ENCODE measurements around the gene RIN3. TPM values are rescaled to one million over a fixed set of nuclear protein-coding genes. Genes with fewer than 3 reads are reported as not detected.

Gene RIN3
- total RNA-seq, 1 experiment from 2014 or later, result 1.5 TPM

DNA sequence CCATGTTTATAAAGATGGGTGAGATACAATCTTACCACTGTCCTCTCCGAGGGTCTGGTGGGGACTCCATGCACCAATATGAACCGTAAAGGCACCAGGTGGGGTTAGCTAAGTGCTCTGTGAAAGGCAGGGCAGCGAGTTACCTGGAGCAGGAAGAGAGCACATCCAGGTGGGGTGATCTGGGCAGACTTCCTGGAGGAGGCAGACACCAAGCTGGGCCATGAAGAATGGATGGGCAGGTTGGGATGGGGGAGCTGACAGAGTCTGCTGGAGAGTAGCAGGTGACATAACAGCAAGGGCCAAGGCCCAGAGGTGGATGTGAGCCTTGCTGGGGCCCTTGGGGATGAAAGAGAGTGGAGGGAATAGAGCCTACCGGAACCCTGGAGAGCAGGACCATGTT lies 45.9 kb downstream of the RIN3 start:
- H2BK20ac ChIP-seq (ENCODE audit: low read depth, low read length, poor library complexity, severe bottlenecking), result no peak overlapping the region
- no peaks in the 10 kb centered on the region for H3K23me2 ChIP-seq (ENCODE audit: insufficient read length, low read depth, low read length, poor library complexity, severe bottlenecking)
- Mint-ChIP-seq H3K4me1 (peaks cover 2 to 4% of the 10 kb centered on the region in 2 experiments; a peak in 2 of 4 replicates), H3K4me3 (no peak overlapping the region), H3K9me3 (no peaks in the 10 kb centered on the region), H3K27me3 (ENCODE audit: low read depth) (no peaks in the 10 kb centered on the region), H3K36me3 (ENCODE audit: insufficient read depth in 1 of 3, low read depth in 3 of 3) (no peaks in the 10 kb centered on the region), H3K27ac (no peak overlapping the region; a peak in 1 of 7 replicates)
- no CpG with 5 or more reads among the region's 4 CpGs for WGBS (ENCODE audit: extremely low coverage, insufficient read length, low lambda C conversion rate)
- no peak overlapping the region for H3K56ac ChIP-seq (ENCODE audit: insufficient read length, low read depth, low read length)
- TF ChIP-seq, protein P1, sequence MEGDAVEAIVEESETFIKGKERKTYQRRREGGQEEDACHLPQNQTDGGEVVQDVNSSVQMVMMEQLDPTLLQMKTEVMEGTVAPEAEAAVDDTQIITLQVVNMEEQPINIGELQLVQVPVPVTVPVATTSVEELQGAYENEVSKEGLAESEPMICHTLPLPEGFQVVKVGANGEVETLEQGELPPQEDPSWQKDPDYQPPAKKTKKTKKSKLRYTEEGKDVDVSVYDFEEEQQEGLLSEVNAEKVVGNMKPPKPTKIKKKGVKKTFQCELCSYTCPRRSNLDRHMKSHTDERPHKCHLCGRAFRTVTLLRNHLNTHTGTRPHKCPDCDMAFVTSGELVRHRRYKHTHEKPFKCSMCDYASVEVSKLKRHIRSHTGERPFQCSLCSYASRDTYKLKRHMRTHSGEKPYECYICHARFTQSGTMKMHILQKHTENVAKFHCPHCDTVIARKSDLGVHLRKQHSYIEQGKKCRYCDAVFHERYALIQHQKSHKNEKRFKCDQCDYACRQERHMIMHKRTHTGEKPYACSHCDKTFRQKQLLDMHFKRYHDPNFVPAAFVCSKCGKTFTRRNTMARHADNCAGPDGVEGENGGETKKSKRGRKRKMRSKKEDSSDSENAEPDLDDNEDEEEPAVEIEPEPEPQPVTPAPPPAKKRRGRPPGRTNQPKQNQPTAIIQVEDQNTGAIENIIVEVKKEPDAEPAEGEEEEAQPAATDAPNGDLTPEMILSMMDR (conservative IDR thresholded peaks at IDR 0.05), result no peak
- no peak overlapping the region for H2AK5ac ChIP-seq (ENCODE audit: insufficient read length, low read length)
- H4K91ac ChIP-seq (ENCODE audit: insufficient read length, low read depth, low read length), result no peak overlapping the region
- no peaks in the 10 kb centered on the region for H3K27me3 ChIP-seq (ENCODE audit: insufficient read depth, low read length)
- H3K4ac ChIP-seq (ENCODE audit: low read depth, low read length), result no peak overlapping the region
- no peak overlapping the region for H3K27ac ChIP-seq (ENCODE audit: insufficient read length, low read depth, low read length)
- no peak overlapping the region for H3K18ac ChIP-seq (ENCODE audit: insufficient read length, low read depth, low read length)
- no peak overlapping the region for H2BK120ac ChIP-seq (ENCODE audit: low read depth, low read length, poor library complexity, severe bottlenecking)
- no peak overlapping the region for H2BK12ac ChIP-seq (ENCODE audit: insufficient read length, low read depth, low read length)
- no peak overlapping the region for H3K9ac ChIP-seq (ENCODE audit: extremely low read depth, insufficient read length, low read length)
- H3T11ph ChIP-seq (ENCODE audit: low read length), result no peak overlapping the region
- no peak overlapping the region for H2AFZ ChIP-seq (ENCODE audit: low read length)
- H4K5ac ChIP-seq (ENCODE audit: insufficient read length, low read depth, low read length), result no peak overlapping the region
- no peaks in the 10 kb centered on the region for H4K20me1 ChIP-seq (ENCODE audit: control insufficient read depth, insufficient read depth, insufficient read length)
- no peak overlapping the region for H3K14ac ChIP-seq (ENCODE audit: insufficient read depth, low read length)
- no peaks in the 10 kb centered on the region for H3K79me2 ChIP-seq (ENCODE audit: insufficient read depth, low read length)
- no peak overlapping the region for H3K23ac ChIP-seq (ENCODE audit: insufficient read length, low read depth, low read length)
- no peak overlapping the region for H3K4me2 ChIP-seq (ENCODE audit: insufficient read depth, insufficient read length, low read length)
- no peak overlapping the region for H4K8ac ChIP-seq (replicated peaks; ENCODE audit: insufficient read length, low read depth, low read length)
- H2BK15ac ChIP-seq (ENCODE audit: low read depth, low read length), result no peak overlapping the region
- H3K79me1 ChIP-seq (ENCODE audit: insufficient read depth, low read depth, low read length, poor library complexity, severe bottlenecking), result no peaks in the 10 kb centered on the region
- no peaks in the 10 kb centered on the region for H3K9me3 ChIP-seq (ENCODE audit: control insufficient read depth, low read depth, low read length)
- H3K4me1 ChIP-seq (ENCODE audit: insufficient read depth, low read length), result no peaks in the 10 kb centered on the region; the same call in 1 of the 2 replicates
- H2BK5ac ChIP-seq (ENCODE audit: insufficient read length, low read length), result no peak overlapping the region
- no peak for DNase-seq
